Breast epithelium (tissue), 4 donors: ENCODE results near the gene ZNF423. TPM values are rescaled to one million over a fixed set of nuclear protein-coding genes. Genes with fewer than 3 reads are reported as not detected.
A peak's percentile ranks its signal among the peaks of the same experiment; 100 is the strongest.

Source experiments
- DNase-seq, 2 donors: peaks; one replicate each; pipeline ENCODE4 v3.0.0-alpha.2; 2019; ENCODE audit warnings: low spot score in 2 of 2
- H3K27ac ChIP-seq, 2 donors: fragments of 200-600 bp; sonication (generic) in 1 of 2; one replicate each; pipeline ENCODE4 v1.5.1; 2016 to 2019; ENCODE audit warnings: mild to moderate bottlenecking in 1 of 2
- H3K27me3 ChIP-seq, 2 donors: fragments of 200-600 bp; sonication (generic) in 1 of 2; one replicate each; pipeline versions ENCODE4 v1.5.1 to v1.6.0; 2017 to 2019; ENCODE audit warnings: control low read depth in 1 of 2, mild to moderate bottlenecking in 1 of 2
- H3K36me3 ChIP-seq: fragments of 200-600 bp; one replicate; pipeline ENCODE4 v1.5.1; 2019
- H3K4me1 ChIP-seq, 2 donors: fragments of 200-600 bp; sonication (generic); one replicate each; pipeline ENCODE4 v1.5.1; 2016 to 2019; ENCODE audit warnings: control low read depth in 1 of 2
- H3K4me3 ChIP-seq, 3 donors: fragments of 200-600 bp; sonication (generic); 1 replicate in 2 of 3; 2 replicates in 1 of 3; pipeline ENCODE4 v1.5.1; 2016 to 2019; ENCODE audit warnings: mild to moderate bottlenecking in 3 of 3, moderate library complexity in 2 of 3
- H3K9me3 ChIP-seq, 2 donors: fragments of 200-600 bp; sonication (generic) in 1 of 2; one replicate each; pipeline ENCODE4 v1.5.1; 2016 to 2019; ENCODE audit warnings: control low read depth in 1 of 2
- POLR2A ChIP-seq: fragments of 450-650 bp; IDR thresholded peaks from one replicate; pipeline ENCODE4 v1.6.1; 2016; ENCODE audit warnings: antibody characterized with exemption, mild to moderate bottlenecking, moderate library complexity
- POLR2AphosphoS5 ChIP-seq, 3 donors: sonication (generic); formaldehyde crosslinking; IDR thresholded peaks; one replicate each; pipeline ENCODE4 v1.6.1; 2017; ENCODE audit warnings: antibody characterized with exemption in 3 of 3
- intact Hi-C: fragments of 100-400 bp; cut with DNase I; formaldehyde crosslinking; loops from one replicate; pipeline ENCODE4 v1.15.1; 2023; ENCODE audit warnings: low total_unique reads
- total RNA-seq, 3 donors: library from RNA; depleted of rRNA; stranded (reverse); fragments of >200 nt; gene quantifications; one replicate each; pipeline ENCODE4 v1.1.0, GENCODE V29; 2016
- TF ChIP-seq, protein P1 (sequence below), 3 donors: fragments of 450-650 bp; IDR thresholded peaks; one replicate each; pipeline ENCODE4 v1.5.1; 2016 to 2017; ENCODE audit warnings: antibody characterized with exemption in 3 of 3, mild to moderate bottlenecking in 3 of 3, moderate library complexity in 3 of 3

The ZNF423 gene
- total RNA-seq, 3 donors from 2014 or later: 4.7 to 8.0 (median 5.9) TPM

- intact Hi-C loops: no loop called here
- Histone ChIP-seq H3K27me3 (no peaks in the 10 kb centered on the region), H3K27ac (peak overlapping the region; percentile 86 to 98), H3K36me3 (no peaks in the 10 kb centered on the region), H3K4me1 (peaks cover 3% of the 10 kb centered on the region in 2 donors), H3K4me3 (peak overlapping the region; percentile 76 to 93 (median 80)), H3K9me3 (no peaks in the 10 kb centered on the region)
- no peak for TF ChIP-seq POLR2AphosphoS5 (IDR thresholded peaks at IDR 0.05)
- peak; percentile 37 for TF ChIP-seq POLR2A
- peak in 1 of 2 donors; percentile 60 for DNase-seq
Measured at GRCh38 chr16:49859125-49859811, 3.4 kb upstream of the ZNF423 start.

- peak overlapping the region; percentile 76 to 93 (median 80) for H3K4me3 ChIP-seq
- H3K9me3 ChIP-seq: no peaks in the 10 kb centered on the region
- H3K27ac ChIP-seq: peak overlapping the region; percentile 86 to 98
- no peak for DNase-seq
- H3K4me1 ChIP-seq: peaks cover 3 to 4% of the 10 kb centered on the region in 2 donors
- TF ChIP-seq, protein P1, sequence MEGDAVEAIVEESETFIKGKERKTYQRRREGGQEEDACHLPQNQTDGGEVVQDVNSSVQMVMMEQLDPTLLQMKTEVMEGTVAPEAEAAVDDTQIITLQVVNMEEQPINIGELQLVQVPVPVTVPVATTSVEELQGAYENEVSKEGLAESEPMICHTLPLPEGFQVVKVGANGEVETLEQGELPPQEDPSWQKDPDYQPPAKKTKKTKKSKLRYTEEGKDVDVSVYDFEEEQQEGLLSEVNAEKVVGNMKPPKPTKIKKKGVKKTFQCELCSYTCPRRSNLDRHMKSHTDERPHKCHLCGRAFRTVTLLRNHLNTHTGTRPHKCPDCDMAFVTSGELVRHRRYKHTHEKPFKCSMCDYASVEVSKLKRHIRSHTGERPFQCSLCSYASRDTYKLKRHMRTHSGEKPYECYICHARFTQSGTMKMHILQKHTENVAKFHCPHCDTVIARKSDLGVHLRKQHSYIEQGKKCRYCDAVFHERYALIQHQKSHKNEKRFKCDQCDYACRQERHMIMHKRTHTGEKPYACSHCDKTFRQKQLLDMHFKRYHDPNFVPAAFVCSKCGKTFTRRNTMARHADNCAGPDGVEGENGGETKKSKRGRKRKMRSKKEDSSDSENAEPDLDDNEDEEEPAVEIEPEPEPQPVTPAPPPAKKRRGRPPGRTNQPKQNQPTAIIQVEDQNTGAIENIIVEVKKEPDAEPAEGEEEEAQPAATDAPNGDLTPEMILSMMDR (IDR thresholded peaks at IDR 0.05): no peak
- TF ChIP-seq POLR2A: no peak
- intact Hi-C loops: no loop called here
- no peaks in the 10 kb centered on the region for H3K36me3 ChIP-seq
- no peaks in the 10 kb centered on the region for H3K27me3 ChIP-seq
Measured at GRCh38 chr16:49858200-49859124, 2.5 kb upstream of the ZNF423 start.

DNA sequence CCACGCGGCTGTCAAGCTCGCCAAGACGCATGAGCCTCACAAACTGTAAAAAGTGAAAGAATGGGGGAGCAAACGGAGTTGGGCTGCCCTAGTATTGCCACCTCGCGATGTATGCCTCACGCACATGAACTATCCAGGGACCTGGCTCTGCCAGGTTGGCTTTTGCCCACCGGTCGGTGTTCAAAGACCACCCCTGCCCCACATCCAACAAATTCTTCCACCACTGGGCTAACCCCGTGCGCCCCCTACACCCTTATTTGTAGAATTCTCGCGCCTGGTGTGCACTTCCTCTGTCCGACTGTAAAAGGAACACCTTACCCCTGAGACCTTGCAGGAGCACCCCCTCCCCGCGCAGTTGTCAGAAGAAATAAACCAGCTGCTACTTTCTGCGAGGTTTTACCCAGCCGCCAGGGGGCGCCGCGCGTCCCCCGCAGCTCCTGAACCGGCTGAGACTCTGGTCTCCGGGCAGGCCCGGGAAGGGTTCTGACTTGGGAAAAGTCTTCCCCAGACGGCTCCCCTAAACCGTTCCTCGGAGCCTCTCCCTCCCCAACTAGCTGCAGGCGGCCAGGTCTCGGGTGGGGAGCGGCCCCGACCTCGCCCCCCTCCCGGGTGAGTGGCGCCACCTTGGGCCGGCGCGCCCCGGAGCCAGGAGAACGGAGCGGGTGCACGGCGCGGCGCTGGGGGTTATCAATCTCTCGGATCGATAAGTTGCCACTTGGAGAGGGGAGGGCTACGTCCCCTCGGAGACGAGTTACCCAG lies 1.7 kb upstream of the ZNF423 start:
- Histone ChIP-seq H3K27me3 (no peaks in the 10 kb centered on the region), H3K36me3 (no peaks in the 10 kb centered on the region), H3K27ac (peak overlapping the region; percentile 86 to 98), H3K9me3 (no peaks in the 10 kb centered on the region), H3K4me3 (peak overlapping the region; percentile 76 to 93 (median 80)), H3K4me1 (peaks cover 3 to 4% of the 10 kb centered on the region in 2 donors)
- TF ChIP-seq, protein P1 (IDR thresholded peaks at IDR 0.05): peak; percentile 52 to 78 (median 68)
- no peak for TF ChIP-seq POLR2A
- intact Hi-C loops: no loop called here
- no peak for DNase-seq

DNA sequence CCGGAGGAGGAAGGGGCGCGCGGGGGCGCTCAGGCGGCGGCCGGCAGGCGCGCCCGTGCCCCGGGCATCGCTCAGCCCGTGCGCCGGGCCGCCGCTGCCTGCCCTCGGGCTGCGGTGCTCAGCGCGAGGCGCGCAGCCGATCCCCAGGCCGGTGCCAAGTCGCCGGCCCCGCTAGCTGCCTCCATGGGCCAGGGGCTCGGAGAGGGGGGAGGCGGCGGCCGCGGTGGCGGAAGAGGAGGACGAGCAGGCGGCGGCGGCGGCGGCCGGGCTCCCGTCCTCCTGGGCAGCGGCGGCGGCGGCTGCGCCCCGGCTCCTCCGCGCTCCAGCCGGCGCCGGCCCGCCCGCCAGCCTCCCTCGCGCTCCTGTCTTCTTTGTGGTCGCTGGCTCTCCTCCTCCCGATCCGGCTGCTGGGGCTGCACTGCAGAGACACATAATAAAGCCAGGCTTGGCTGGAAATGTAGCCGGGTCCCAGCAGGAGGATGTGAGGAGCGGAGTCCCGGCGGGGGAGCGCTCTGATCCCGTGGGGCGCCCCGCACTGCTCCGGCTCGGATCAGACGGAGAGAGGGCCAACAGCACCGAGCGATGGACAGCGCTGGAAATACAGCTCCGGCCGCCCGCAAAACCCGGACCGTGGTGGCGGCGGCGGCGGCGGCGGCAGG lies 889 bp upstream of the ZNF423 start:
- Histone ChIP-seq H3K9me3 (no peaks in the 10 kb centered on the region), H3K4me1 (peaks cover 3 to 4% of the 10 kb centered on the region in 2 donors), H3K4me3 (peak overlapping the region; percentile 76 to 93 (median 80)), H3K36me3 (no peaks in the 10 kb centered on the region), H3K27me3 (no peaks in the 10 kb centered on the region), H3K27ac (peak overlapping the region; percentile 45 to 98)
- peak in 1 of 3 donors; percentile 12 for TF ChIP-seq POLR2AphosphoS5 (IDR thresholded peaks at IDR 0.05)
- no peak for TF ChIP-seq POLR2A
- TF ChIP-seq, protein P1 (IDR thresholded peaks at IDR 0.05): peak in 1 of 3 donors; percentile 10
- peak; percentile 57 to 69 for DNase-seq
- intact Hi-C loops: no loop called here

DNA sequence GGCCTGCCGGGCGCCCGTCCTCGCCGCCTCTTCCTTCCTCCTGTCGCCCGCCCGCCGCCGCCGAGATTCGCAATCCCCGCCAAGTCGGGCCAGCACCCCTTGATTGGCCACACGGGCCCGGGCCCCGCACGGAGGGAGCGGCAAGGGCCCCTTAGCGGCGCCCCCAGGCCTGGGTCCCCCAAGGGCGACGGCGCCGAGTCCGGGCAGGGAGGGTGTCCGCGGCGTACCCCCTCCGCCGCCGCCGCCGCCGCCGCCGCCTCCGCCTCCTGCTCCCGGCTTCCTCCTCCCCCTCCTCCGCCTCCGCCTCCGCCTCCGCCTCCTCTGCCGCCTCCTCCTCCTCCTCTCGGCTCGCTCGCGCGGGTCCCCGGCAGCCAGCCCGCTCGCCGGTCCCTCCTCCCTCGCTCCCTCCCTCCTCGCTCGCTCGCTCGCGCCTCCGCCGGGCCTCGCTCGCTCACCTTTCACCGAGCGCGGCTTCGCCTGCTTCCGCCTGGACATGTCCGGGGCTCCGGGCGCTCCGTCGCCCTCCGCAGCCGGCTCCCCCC lies 561 bp downstream of the ZNF423 start:
- Histone ChIP-seq H3K36me3 (no peaks in the 10 kb centered on the region), H3K9me3 (no peaks in the 10 kb centered on the region), H3K4me3 (peak overlapping the region; percentile 76 to 93 (median 80)), H3K27ac (peak overlapping the region; percentile 82 to 96), H3K4me1 (peaks cover 3 to 4% of the 10 kb centered on the region in 2 donors), H3K27me3 (no peaks in the 10 kb centered on the region)
- TF ChIP-seq POLR2A: peak; percentile 14
- TF ChIP-seq POLR2AphosphoS5 (IDR thresholded peaks at IDR 0.05): no peak
- DNase-seq: peak; percentile 49 to 85
- intact Hi-C loops: loop anchor here (1.0 kb wide), 1 partner anchor 38 kb away; no protein-coding TSS in a partner anchor
